OCI-LY7 (cell line): ENCODE data around the gene GPR183. TPM values are rescaled to one million over a fixed set of nuclear protein-coding genes. Genes with fewer than 3 reads are reported as not detected.
A peak's percentile ranks its signal among the peaks of the same experiment; 100 is the strongest.

Source experiments
- BruUV-seq: library from RNA; stranded (reverse); fragments of 400-500 nt; replicated peaks from 2 replicates; lab custom pipeline; 2021; lab: Mats Ljungman, UMichigan
- CTCF ChIA-PET: fragments of 300-600 bp; sonication (Branson Sonifier 250); formaldehyde crosslinking; loops from one replicate; lab custom pipeline; 2022; ENCODE audit warnings: antibody characterized with exemption; ENCODE audit not compliant: unreplicated experiment; lab: Charles Lee
- POLR2A ChIA-PET: fragments of 300-600 bp; sonication (Branson Sonifier 250); formaldehyde crosslinking; loops from one replicate; lab custom pipeline; 2022; ENCODE audit warnings: antibody characterized with exemption; lab: Charles Lee
- DNase-seq: peaks from one replicate; pipeline ENCODE4 v3.0.0-alpha.2; 2015; ENCODE audit warnings: low spot score
- H2AFZ ChIP-seq: fragments of 200-600 bp; sonication (generic), shearing (Covaris generic); 2 replicates; pipeline ENCODE4 v1.6.1; 2014; ENCODE audit warnings: mild to moderate bottlenecking, antibody characterized with exemption, low read length, moderate library complexity
- H3K27ac ChIP-seq: fragments of 200-600 bp; sonication (generic); 2 replicates; pipeline ENCODE4 v1.5.1; 2014; ENCODE audit warnings: mixed run types, low read depth, mild to moderate bottlenecking, moderate library complexity, low read length, inconsistent platforms; ENCODE audit not compliant: poor library complexity, severe bottlenecking
- H3K36me3 ChIP-seq: fragments of 200-600 bp; sonication (generic); 2 replicates; pipeline ENCODE4 v1.6.1; 2014; ENCODE audit warnings: mild to moderate bottlenecking, antibody characterized with exemption, low read length, moderate library complexity, mixed read lengths; ENCODE audit not compliant: insufficient read depth
- H3K4me1 ChIP-seq: fragments of 200-600 bp; sonication (generic); 2 replicates; pipeline ENCODE4 v1.5.1; 2014; ENCODE audit warnings: mild to moderate bottlenecking, low read length; ENCODE audit not compliant: insufficient read depth, poor library complexity, severe bottlenecking
- H3K4me2 ChIP-seq: fragments of 200-600 bp; sonication (generic); 2 replicates; pipeline ENCODE4 v1.6.1; 2014; ENCODE audit warnings: mild to moderate bottlenecking, low read length
- H3K4me3 ChIP-seq: fragments of 200-600 bp; sonication (generic); 2 replicates; pipeline ENCODE4 v1.5.1; 2014; ENCODE audit warnings: mild to moderate bottlenecking, low read depth, low read length; ENCODE audit not compliant: poor library complexity, severe bottlenecking
- H3K79me2 ChIP-seq: fragments of 200-600 bp; sonication (generic); 2 replicates; pipeline ENCODE4 v1.6.1; 2016; ENCODE audit warnings: low read depth, mild to moderate bottlenecking, low read length, moderate library complexity, mixed read lengths; ENCODE audit not compliant: insufficient read depth
- H3K9me2 ChIP-seq: fragments of 200-600 bp; sonication (generic); 2 replicates; pipeline ENCODE4 v1.6.1; 2016; ENCODE audit warnings: mild to moderate bottlenecking, low read length, mixed read lengths; ENCODE audit not compliant: insufficient read depth
- H3K9me3 ChIP-seq: fragments of 200-600 bp; sonication (generic); 2 replicates; pipeline ENCODE4 v1.6.1; 2014; ENCODE audit warnings: mild to moderate bottlenecking, mixed run types, low read length, mixed read lengths
- H4K20me1 ChIP-seq: fragments of 200-600 bp; sonication (generic); 2 replicates; pipeline ENCODE4 v1.6.1; 2014; ENCODE audit warnings: mild to moderate bottlenecking, antibody characterized with exemption, low read length, moderate library complexity, mixed read lengths; ENCODE audit not compliant: insufficient read depth
- CTCF ChIP-seq: fragments of 200-600 bp; sonication (generic); conservative IDR thresholded peaks from 2 replicates; pipeline ENCODE4 v1.5.1; 2014; ENCODE audit warnings: mild to moderate bottlenecking, antibody characterized with exemption, low read length, moderate library complexity, mixed read lengths
- EZH2phosphoT487 ChIP-seq: fragments of 200-600 bp; sonication (generic); IDR thresholded peaks from 2 replicates; pipeline ENCODE4 v1.6.1; 2018; ENCODE audit warnings: low read depth, borderline replicate concordance, mild to moderate bottlenecking, mixed run types, antibody characterized with exemption, low read length, moderate library complexity, mixed read lengths
- intact Hi-C: fragments of 100-400 bp; cut with micrococcal nuclease; formaldehyde crosslinking; loops from one replicate; pipeline ENCODE4 v1.10.0; 2022; ENCODE audit not compliant: unreplicated experiment
- total RNA-seq, 2 experiments: library from RNA; depleted of rRNA in 1 of 2; stranded (reverse); fragments of >200 nt in 1 of 2; shearing (Covaris generic) in 1 of 2; gene quantifications; 2 replicates each; pipeline ENCODE4 v1.2.3, GENCODE V29; 2014 to 2022

GPR183 gene
- total RNA-seq, 2 experiments from 2014 or later = not detected

- H3K4me3 ChIP-seq = no peak overlapping the region
- intact Hi-C loops = no loop called here
- BruUV-seq = no TSS peak
- no peak overlapping the region for H3K27ac ChIP-seq
- no peaks in the 10 kb centered on the region for H4K20me1 ChIP-seq
- no peaks in the 10 kb centered on the region; the same call in 1 of the 2 replicates for H3K36me3 ChIP-seq
- DNase-seq = no peak
- POLR2A ChIA-PET = interaction anchor here (0.7 kb wide), 1 partner anchor 361 kb away, joined by 3 read pairs; no protein-coding TSS in a partner anchor
- TF ChIP-seq CTCF = no peak
- TF ChIP-seq EZH2phosphoT487 = no peak
- no peaks in the 10 kb centered on the region for H3K9me3 ChIP-seq
- peak overlapping the region; percentile 63; the same call in 1 of the 2 replicates for H3K4me2 ChIP-seq
- H2AFZ ChIP-seq = no peak overlapping the region
- no peaks in the 10 kb centered on the region for H3K9me2 ChIP-seq
- CTCF ChIA-PET = no interaction called here
- peaks cover 20% of the 10 kb centered on the region for H3K4me1 ChIP-seq
- H3K79me2 ChIP-seq = no peaks in the 10 kb centered on the region
Measured at GRCh38 chr13:99304541-99304940, 2.7 kb downstream of the GPR183 start.

GRCh38 chr13:99303863-99304521 lies 3.2 kb downstream of the GPR183 start:
- intact Hi-C loops = no loop called here
- Histone ChIP-seq H4K20me1 (peaks cover 4% of the 10 kb centered on the region; the same call in 1 of the 2 replicates), H2AFZ (no peak overlapping the region), H3K4me1 (peaks cover 20% of the 10 kb centered on the region), H3K79me2 (no peaks in the 10 kb centered on the region), H3K4me2 (peak overlapping the region; percentile 63; the same call in 1 of the 2 replicates), H3K9me2 (no peaks in the 10 kb centered on the region), H3K9me3 (no peaks in the 10 kb centered on the region), H3K4me3 (no peak overlapping the region), H3K36me3 (no peaks in the 10 kb centered on the region; the same call in 1 of the 2 replicates), H3K27ac (no peak overlapping the region)
- DNase-seq = no peak
- no TSS peak for BruUV-seq
- ChIA-PET CTCF (no interaction called here), POLR2A (interaction anchor here (0.7 kb wide), 1 partner anchor 361 kb away, joined by 3 read pairs; no protein-coding TSS in a partner anchor)
- no peak for TF ChIP-seq CTCF
- TF ChIP-seq EZH2phosphoT487 = no peak
